Iris pigment epithelial cell (primary cell): ENCODE data around the gene TRIM67.

Source experiments
- DNase-seq: peaks from one replicate; pipeline ENCODE4 v3.0.0-alpha.2; 2011; ENCODE audit warnings: low read depth

Gene TRIM67

GRCh38 chr1:231233735-231234417 lies 72.0 kb downstream of the TRIM67 start:
- DNase-seq = peak; percentile 38

- no peak for DNase-seq
Measured at GRCh38 chr1:231234506-231234905, 72.6 kb downstream of the TRIM67 start.

GRCh38 chr1:231235526-231236207 lies 73.8 kb downstream of the TRIM67 start:
- no peak for DNase-seq

- no peak for DNase-seq
Measured at GRCh38 chr1:231236208-231236591, 74.3 kb downstream of the TRIM67 start.

- no peak for DNase-seq
Measured at GRCh38 chr1:231236938-231237337, 75.1 kb downstream of the TRIM67 start.

- no peak for DNase-seq
Measured at GRCh38 chr1:231238298-231238697, 76.4 kb downstream of the TRIM67 start.

GRCh38 chr1:231240531-231240882 lies 78.6 kb downstream of the TRIM67 start:
- DNase-seq = peak; percentile 22

GRCh38 chr1:231240883-231241735 lies 79.3 kb downstream of the TRIM67 start, which contains the start of gene GNPAT:
TSS of gene GNPAT (plus strand) at chr1:231241212. CDS start at chr1:231241379, 167 bp downstream.
- DNase-seq = peak; percentile 78

- DNase-seq = no peak
Measured at GRCh38 chr1:231241750-231242149, 79.9 kb downstream of the TRIM67 start.

GRCh38 chr1:231242516-231243198 lies 80.8 kb downstream of the TRIM67 start:
- DNase-seq = peak; percentile 43

- DNase-seq = no peak
Measured at GRCh38 chr1:231248778-231249177, 86.9 kb downstream of the TRIM67 start.

GRCh38 chr1:231252336-231252735 lies 90.5 kb downstream of the TRIM67 start:
- no peak for DNase-seq

- no peak for DNase-seq
Measured at GRCh38 chr1:231260351-231260750, 98.5 kb downstream of the TRIM67 start.

- DNase-seq = no peak
Measured at GRCh38 chr1:231264642-231265041, 102.8 kb downstream of the TRIM67 start.

GRCh38 chr1:231265379-231265778 lies 103.5 kb downstream of the TRIM67 start:
- DNase-seq = no peak

- peak; percentile 69 for DNase-seq
Measured at GRCh38 chr1:231266811-231267322, 105.0 kb downstream of the TRIM67 start.
